Measurements from ENCODE around the gene ANKRD34A. TPM values are rescaled to one million over a fixed set of nuclear protein-coding genes. Genes with fewer than 3 reads are reported as not detected.
A peak's percentile ranks its signal among the peaks of the same experiment; 100 is the strongest.

ANKRD34A gene
- total RNA-seq, 1 donor from 2014 or later = 0.69 TPM

DNA sequence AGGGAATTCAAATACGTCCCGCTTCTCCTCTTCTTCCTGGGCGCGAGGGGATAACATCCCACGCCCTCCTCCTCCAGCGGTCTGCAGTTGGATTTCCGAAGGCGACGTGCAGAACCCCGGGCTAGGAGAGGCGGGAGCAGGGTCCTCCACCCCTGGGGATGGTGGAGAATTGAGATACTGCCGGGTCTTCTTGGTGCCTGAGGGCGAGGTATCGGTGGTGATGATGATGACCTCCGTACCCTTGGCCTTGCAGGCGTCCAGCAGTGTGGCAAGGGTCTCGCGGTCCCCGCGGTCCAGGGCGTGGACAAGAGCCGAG is 3.3 kb downstream of the ANKRD34A start:
- H3K27ac ChIP-seq = peak overlapping the region; percentile 82
- peaks cover 59% of the 10 kb centered on the region for H3K4me1 ChIP-seq
- no peaks in the 10 kb centered on the region for H3K27me3 ChIP-seq
- no peaks in the 10 kb centered on the region for H3K36me3 ChIP-seq
- TF ChIP-seq, protein P1, sequence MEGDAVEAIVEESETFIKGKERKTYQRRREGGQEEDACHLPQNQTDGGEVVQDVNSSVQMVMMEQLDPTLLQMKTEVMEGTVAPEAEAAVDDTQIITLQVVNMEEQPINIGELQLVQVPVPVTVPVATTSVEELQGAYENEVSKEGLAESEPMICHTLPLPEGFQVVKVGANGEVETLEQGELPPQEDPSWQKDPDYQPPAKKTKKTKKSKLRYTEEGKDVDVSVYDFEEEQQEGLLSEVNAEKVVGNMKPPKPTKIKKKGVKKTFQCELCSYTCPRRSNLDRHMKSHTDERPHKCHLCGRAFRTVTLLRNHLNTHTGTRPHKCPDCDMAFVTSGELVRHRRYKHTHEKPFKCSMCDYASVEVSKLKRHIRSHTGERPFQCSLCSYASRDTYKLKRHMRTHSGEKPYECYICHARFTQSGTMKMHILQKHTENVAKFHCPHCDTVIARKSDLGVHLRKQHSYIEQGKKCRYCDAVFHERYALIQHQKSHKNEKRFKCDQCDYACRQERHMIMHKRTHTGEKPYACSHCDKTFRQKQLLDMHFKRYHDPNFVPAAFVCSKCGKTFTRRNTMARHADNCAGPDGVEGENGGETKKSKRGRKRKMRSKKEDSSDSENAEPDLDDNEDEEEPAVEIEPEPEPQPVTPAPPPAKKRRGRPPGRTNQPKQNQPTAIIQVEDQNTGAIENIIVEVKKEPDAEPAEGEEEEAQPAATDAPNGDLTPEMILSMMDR (IDR thresholded peaks at IDR 0.05) = no peak
- peak; percentile 65 for DNase-seq
- no peak for ATAC-seq
- no peaks in the 10 kb centered on the region for H3K9me3 ChIP-seq
- H3K4me3 ChIP-seq = peak overlapping the region; percentile 73
- intact Hi-C loops (cut with DNase I) = no loop called here

DNA sequence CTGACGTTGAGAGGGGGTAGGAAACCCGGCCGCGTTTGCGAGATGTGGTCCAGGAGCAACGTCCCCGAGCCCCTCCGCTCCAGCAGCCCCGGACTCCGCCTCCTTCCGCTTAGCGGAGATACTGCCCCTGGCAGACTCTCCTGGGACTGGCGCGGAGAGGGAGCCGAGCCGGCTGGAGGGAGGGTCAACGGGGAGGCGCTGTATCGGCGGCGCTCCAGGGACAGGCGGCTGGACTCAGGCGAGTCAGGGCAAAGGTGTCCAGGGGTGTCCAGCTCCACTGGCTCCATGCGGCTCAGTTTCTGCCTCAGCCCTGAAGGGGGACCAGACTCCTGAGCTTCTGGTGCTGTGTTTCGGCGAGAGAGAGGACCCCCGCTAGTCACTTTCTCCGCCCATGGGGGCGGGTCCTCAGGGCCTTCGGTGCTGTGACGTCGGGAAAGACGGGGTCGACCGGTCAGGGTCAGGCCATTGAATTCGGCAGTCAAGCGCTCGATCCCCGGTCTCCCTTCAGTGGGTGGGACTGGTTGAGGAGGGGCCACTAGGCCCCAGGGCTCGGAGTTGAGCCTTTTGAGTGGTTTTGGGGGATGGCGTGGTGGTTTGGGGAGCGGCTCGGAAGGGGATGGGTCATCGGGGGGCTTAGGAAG is 3.8 kb downstream of the ANKRD34A start:
- intact Hi-C loops (cut with DNase I) = no loop called here
- Histone ChIP-seq H3K9me3 (no peaks in the 10 kb centered on the region), H3K4me3 (peak overlapping the region; percentile 73), H3K27ac (peak overlapping the region; percentile 82), H3K27me3 (no peaks in the 10 kb centered on the region), H3K36me3 (no peaks in the 10 kb centered on the region), H3K4me1 (peaks cover 59% of the 10 kb centered on the region)
- DNase-seq = peak; percentile 88
- ATAC-seq = peak; percentile 42
- TF ChIP-seq, protein P1 (IDR thresholded peaks at IDR 0.05) = peak; percentile 31

DNA sequence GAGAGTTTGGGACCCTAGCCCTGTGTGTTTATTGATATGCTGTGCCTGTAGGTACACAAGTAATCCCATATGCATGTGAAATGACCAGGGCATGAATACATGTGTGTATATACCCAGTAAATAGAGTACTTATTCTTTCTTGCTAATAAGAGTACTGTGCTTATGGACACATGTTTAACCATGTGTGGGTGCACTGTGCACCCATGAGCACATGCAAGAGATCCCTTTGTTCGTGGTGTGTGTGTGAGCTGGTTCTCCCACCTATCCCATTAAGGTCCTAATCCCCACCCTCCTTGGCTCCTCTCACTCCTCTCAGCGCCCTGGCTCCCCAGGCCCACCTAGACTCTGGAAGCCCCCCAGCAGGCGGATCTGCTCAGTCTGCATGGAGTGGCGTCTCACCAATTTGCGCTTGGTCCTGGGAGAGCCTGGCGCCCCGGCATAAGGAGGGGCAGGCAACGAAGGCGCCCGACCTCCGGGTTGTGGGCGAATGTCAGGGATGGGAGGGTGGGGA is 4.4 kb downstream of the ANKRD34A start:
- H3K36me3 ChIP-seq = no peaks in the 10 kb centered on the region
- DNase-seq (no peak), ATAC-seq (no peak)
- H3K27me3 ChIP-seq = no peaks in the 10 kb centered on the region
- peak overlapping the region; percentile 73 for H3K4me3 ChIP-seq
- H3K27ac ChIP-seq = peak overlapping the region; percentile 82
- H3K4me1 ChIP-seq = peaks cover 59% of the 10 kb centered on the region
- intact Hi-C loops (cut with DNase I) = no loop called here
- TF ChIP-seq, protein P1 (IDR thresholded peaks at IDR 0.05) = no peak
- no peaks in the 10 kb centered on the region for H3K9me3 ChIP-seq

DNA sequence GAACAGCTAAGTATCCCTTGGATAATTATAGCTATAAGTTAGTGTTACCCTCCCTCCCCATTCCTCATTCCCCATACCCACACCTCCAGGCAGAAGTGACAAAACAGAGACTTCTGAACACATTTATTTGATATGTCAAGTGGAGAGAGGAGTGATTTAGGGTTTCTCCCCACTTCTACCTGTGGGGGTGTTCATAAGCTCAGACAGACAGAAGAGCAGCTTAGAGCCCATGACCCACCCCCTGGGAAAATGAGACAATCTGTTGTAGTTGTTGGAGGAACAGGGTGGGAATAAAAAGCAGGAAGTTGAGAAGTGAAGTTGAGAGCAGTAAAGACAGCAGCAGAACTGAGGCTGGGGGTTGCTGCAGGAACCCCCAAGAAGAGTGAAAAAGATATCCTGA is 5.0 kb downstream of the ANKRD34A start:
- Histone ChIP-seq H3K4me3 (no peak overlapping the region), H3K27me3 (no peaks in the 10 kb centered on the region), H3K9me3 (no peaks in the 10 kb centered on the region), H3K27ac (no peak overlapping the region), H3K36me3 (no peaks in the 10 kb centered on the region), H3K4me1 (peaks cover 66% of the 10 kb centered on the region)
- TF ChIP-seq, protein P1 (IDR thresholded peaks at IDR 0.05) = no peak
- ATAC-seq (no peak), DNase-seq (no peak)
- intact Hi-C loops (cut with DNase I) = no loop called here

DNA sequence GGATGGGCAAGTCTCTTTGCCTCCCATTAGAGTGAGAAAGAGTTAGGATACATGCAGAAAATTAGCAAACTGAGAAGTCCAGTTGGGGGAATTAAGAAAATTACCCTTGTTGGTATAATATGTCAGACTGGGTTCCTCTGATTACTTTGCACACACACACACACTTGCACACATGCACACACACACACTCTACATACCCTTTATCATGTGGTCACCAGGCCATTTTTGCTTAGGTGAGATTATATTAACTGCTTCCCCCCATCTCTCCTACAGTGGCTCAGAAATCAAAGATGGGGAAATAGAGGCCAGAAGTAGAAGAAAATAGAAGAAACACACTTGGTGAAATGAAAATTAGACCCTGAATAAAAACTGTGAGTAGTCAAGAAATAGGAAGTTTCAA is 5.6 kb downstream of the ANKRD34A start:
- Histone ChIP-seq H3K9me3 (no peaks in the 10 kb centered on the region), H3K4me3 (no peak overlapping the region), H3K4me1 (peaks cover 66% of the 10 kb centered on the region), H3K27ac (no peak overlapping the region), H3K36me3 (no peaks in the 10 kb centered on the region), H3K27me3 (no peaks in the 10 kb centered on the region)
- TF ChIP-seq, protein P1 (IDR thresholded peaks at IDR 0.05) = no peak
- no peak for ATAC-seq
- no peak for DNase-seq
- intact Hi-C loops (cut with DNase I) = no loop called here
